SK-N-MC (cell line): ENCODE results near the gene GNGT1.

Experiments
- DNase-seq: peaks from one replicate; pipeline ENCODE4 v3.0.0-alpha.2; 2011; ENCODE audit warnings: low read depth, low spot score
- H3K27ac ChIP-seq: fragments of 200-600 bp; sonication (generic); 2 replicates; pipeline ENCODE4 v1.5.1; 2016; ENCODE audit warnings: mixed run types
- H3K36me3 ChIP-seq: fragments of 200-600 bp; sonication (generic); 2 replicates; pipeline ENCODE4 v1.6.1; 2017; ENCODE audit warnings: antibody characterized with exemption, low read length, mixed read lengths; ENCODE audit not compliant: insufficient read depth
- H3K4me3 ChIP-seq: fragments of 200-600 bp; sonication (generic); 2 replicates; pipeline ENCODE4 v1.5.1; 2016
- H3K9ac ChIP-seq: fragments of 200-600 bp; sonication (generic); 2 replicates; pipeline ENCODE4 v1.8.0; 2017; ENCODE audit warnings: mixed run types, mixed read lengths; ENCODE audit not compliant: insufficient read length
- H3K9me3 ChIP-seq: fragments of 200-600 bp; sonication (generic); 2 replicates; pipeline ENCODE4 v1.6.1; 2017; ENCODE audit warnings: low read depth, mild to moderate bottlenecking, antibody characterized with exemption, low read length, moderate library complexity, mixed read lengths
- EZH2 ChIP-seq: fragments of 200-600 bp; sonication (generic); IDR thresholded peaks from one replicate; pipeline ENCODE4 v1.6.1; 2017; ENCODE audit warnings: antibody characterized with exemption
- FOXP2 ChIP-seq: optimal IDR thresholded peaks from 2 replicates; pipeline ENCODE3; 2011; ENCODE audit warnings: mild to moderate bottlenecking, moderate library complexity; ENCODE audit not compliant: insufficient read depth; ENCODE audit errors: extremely low read length, control extremely low read depth
- POLR2AphosphoS5 ChIP-seq: IDR thresholded peaks from 2 replicates; pipeline ENCODE4 v1.6.1; 2012; ENCODE audit warnings: mild to moderate bottlenecking, low read depth, low read length, borderline replicate concordance

Gene GNGT1

GRCh38 chr7:93943816-93944540, 37.6 kb downstream of the GNGT1 start:
- H3K9ac ChIP-seq, result no peak overlapping the region
- H3K9me3 ChIP-seq, result no peaks in the 10 kb centered on the region
- no peaks in the 10 kb centered on the region for H3K36me3 ChIP-seq
- DNase-seq, result no peak
- no peak overlapping the region for H3K4me3 ChIP-seq
- no peak overlapping the region for H3K27ac ChIP-seq
- TF ChIP-seq EZH2 (no peak), POLR2AphosphoS5 (no peak), FOXP2 (no peak)

- no peak for DNase-seq
- H3K9me3 ChIP-seq, result no peaks in the 10 kb centered on the region
Measured at GRCh38 chr7:93944673-93945072, 38.3 kb downstream of the GNGT1 start.

GRCh38 chr7:93945083-93945482, 38.7 kb downstream of the GNGT1 start:
- TF ChIP-seq EZH2 (no peak), FOXP2 (no peak), POLR2AphosphoS5 (no peak)

More at GRCh38 chr7:93944673-93945072, 38.3 kb downstream of the GNGT1 start:
- Histone ChIP-seq H3K27ac (no peak overlapping the region), H3K4me3 (no peak overlapping the region), H3K36me3 (no peaks in the 10 kb centered on the region), H3K9ac (no peak overlapping the region)
- TF ChIP-seq POLR2AphosphoS5, result no peak
- TF ChIP-seq EZH2, result no peak
- TF ChIP-seq FOXP2, result no peak

GRCh38 chr7:93945756-93946535, 39.6 kb downstream of the GNGT1 start:
- Histone ChIP-seq H3K9me3 (no peaks in the 10 kb centered on the region), H3K27ac (no peak overlapping the region), H3K36me3 (no peaks in the 10 kb centered on the region), H3K9ac (no peak overlapping the region), H3K4me3 (no peak overlapping the region)
- DNase-seq, result no peak
- TF ChIP-seq EZH2, result no peak
- TF ChIP-seq POLR2AphosphoS5, result no peak
- no peak for TF ChIP-seq FOXP2

More at GRCh38 chr7:93945083-93945482, 38.7 kb downstream of the GNGT1 start:
- Histone ChIP-seq H3K9me3 (no peaks in the 10 kb centered on the region), H3K36me3 (no peaks in the 10 kb centered on the region), H3K27ac (no peak overlapping the region), H3K9ac (no peak overlapping the region), H3K4me3 (no peak overlapping the region)
- no peak for DNase-seq

GRCh38 chr7:93948106-93948505, 41.7 kb downstream of the GNGT1 start:
- DNase-seq, result no peak
- H3K27ac ChIP-seq, result no peak overlapping the region

GRCh38 chr7:93948873-93949272, 42.5 kb downstream of the GNGT1 start:
- Histone ChIP-seq H3K9me3 (no peaks in the 10 kb centered on the region), H3K4me3 (no peak overlapping the region), H3K9ac (no peak overlapping the region), H3K27ac (no peak overlapping the region), H3K36me3 (no peaks in the 10 kb centered on the region)
- TF ChIP-seq FOXP2 (no peak), POLR2AphosphoS5 (no peak), EZH2 (no peak)
- no peak for DNase-seq

More at GRCh38 chr7:93948106-93948505, 41.7 kb downstream of the GNGT1 start:
- Histone ChIP-seq H3K36me3 (no peaks in the 10 kb centered on the region), H3K9me3 (no peaks in the 10 kb centered on the region), H3K9ac (no peak overlapping the region), H3K4me3 (no peak overlapping the region)
- no peak for TF ChIP-seq POLR2AphosphoS5
- no peak for TF ChIP-seq FOXP2
- TF ChIP-seq EZH2, result no peak

GRCh38 chr7:93949423-93949822, 43.1 kb downstream of the GNGT1 start:
- no peaks in the 10 kb centered on the region for H3K36me3 ChIP-seq
- no peak overlapping the region for H3K9ac ChIP-seq
- TF ChIP-seq POLR2AphosphoS5 (no peak), EZH2 (no peak)
- H3K4me3 ChIP-seq, result no peak overlapping the region
- no peaks in the 10 kb centered on the region for H3K9me3 ChIP-seq
- no peak overlapping the region for H3K27ac ChIP-seq
- DNase-seq, result no peak

- Histone ChIP-seq H3K27ac (no peak overlapping the region), H3K9me3 (no peaks in the 10 kb centered on the region), H3K36me3 (no peaks in the 10 kb centered on the region), H3K4me3 (no peak overlapping the region), H3K9ac (no peak overlapping the region)
- TF ChIP-seq EZH2 (no peak), FOXP2 (no peak)
- DNase-seq, result no peak
Measured at GRCh38 chr7:93955304-93955703, 48.9 kb downstream of the GNGT1 start.
